Measurements from ENCODE around the gene MGAT4B. TPM values are rescaled to one million over a fixed set of nuclear protein-coding genes. Genes with fewer than 3 reads are reported as not detected.

The MGAT4B gene
- total RNA-seq, 2 donors from 2014 or later: 165 to 177 TPM

GRCh38 chr5:179824745-179825112, 18.1 kb upstream of the MGAT4B start:
- no peak for DNase-seq
- no peaks in the 10 kb centered on the region for H3K27me3 Mint-ChIP-seq (ENCODE audit: insufficient read depth)
- no peaks in the 10 kb centered on the region for H3K9me3 Mint-ChIP-seq
- Histone ChIP-seq H3K27me3 (ENCODE audit: control insufficient read depth, insufficient read depth, low read length, poor library complexity, severe bottlenecking) (no peaks in the 10 kb centered on the region), H3K9ac (ENCODE audit: extremely low read depth, low read length, poor library complexity, severe bottlenecking) (no peak overlapping the region), H3K27ac (ENCODE audit: low read depth, low read length) (no peak overlapping the region), H3K9me3 (ENCODE audit: control insufficient read depth, low read length) (no peaks in the 10 kb centered on the region), H3K4me3 (ENCODE audit: low read length) (no peak overlapping the region), H3K36me3 (ENCODE audit: control insufficient read depth, insufficient read depth, low read length) (peaks cover 52% of the 10 kb centered on the region), H3K4me1 (ENCODE audit: control insufficient read depth, insufficient read depth, low read length) (peaks cover 16% of the 10 kb centered on the region)
- H3K36me3 Mint-ChIP-seq (ENCODE audit: low read depth): peaks cover 69% of the 10 kb centered on the region
- peaks cover 22% of the 10 kb centered on the region for H3K4me1 Mint-ChIP-seq
- H3K27ac Mint-ChIP-seq: no peak overlapping the region
- WGBS, 2 experiments (ENCODE audit: insufficient coverage in 1 of 2, insufficient read length in 1 of 2): 97 to 100% methylated on average over 1 to 3 of the region's 3 CpGs
- H3K4me3 Mint-ChIP-seq: no peak overlapping the region
- TF ChIP-seq CTCF (conservative IDR thresholded peaks at IDR 0.05): no peak

- no peak overlapping the region for H3K27ac Mint-ChIP-seq
Measured at GRCh38 chr5:179823937-179824744, 17.5 kb upstream of the MGAT4B start.

GRCh38 chr5:179822444-179822990, 15.9 kb upstream of the MGAT4B start:
- no peaks in the 10 kb centered on the region for H3K27me3 Mint-ChIP-seq (ENCODE audit: insufficient read depth)
- H3K4me3 Mint-ChIP-seq: peak overlapping the region; percentile 90
- no peak for TF ChIP-seq CTCF (conservative IDR thresholded peaks at IDR 0.05)
- Histone ChIP-seq H3K36me3 (ENCODE audit: control insufficient read depth, insufficient read depth, low read length) (peaks cover 38% of the 10 kb centered on the region), H3K4me1 (ENCODE audit: control insufficient read depth, insufficient read depth, low read length) (peaks cover 22% of the 10 kb centered on the region), H3K9ac (ENCODE audit: extremely low read depth, low read length, poor library complexity, severe bottlenecking) (no peak overlapping the region), H3K9me3 (ENCODE audit: control insufficient read depth, low read length) (no peaks in the 10 kb centered on the region), H3K4me3 (ENCODE audit: low read length) (peak overlapping the region; percentile 88), H3K27me3 (ENCODE audit: control insufficient read depth, insufficient read depth, low read length, poor library complexity, severe bottlenecking) (no peaks in the 10 kb centered on the region), H3K27ac (ENCODE audit: low read depth, low read length) (no peak overlapping the region)
- H3K9me3 Mint-ChIP-seq: no peaks in the 10 kb centered on the region
- H3K4me1 Mint-ChIP-seq: peaks cover 29% of the 10 kb centered on the region
- H3K27ac Mint-ChIP-seq: peak overlapping the region; percentile 64
- DNase-seq: peak; percentile 51
- 80% methylated on average over 5 to 8 of the region's 8 CpGs for WGBS, 2 experiments (ENCODE audit: insufficient coverage in 1 of 2, insufficient read length in 1 of 2)
- peaks cover 48% of the 10 kb centered on the region for H3K36me3 Mint-ChIP-seq (ENCODE audit: low read depth)

More at GRCh38 chr5:179823937-179824744, 17.5 kb upstream of the MGAT4B start:
- TF ChIP-seq CTCF (conservative IDR thresholded peaks at IDR 0.05): no peak
- H3K27me3 Mint-ChIP-seq (ENCODE audit: insufficient read depth): no peaks in the 10 kb centered on the region
- peaks cover 63% of the 10 kb centered on the region for H3K36me3 Mint-ChIP-seq (ENCODE audit: low read depth)
- H3K4me3 Mint-ChIP-seq: no peak overlapping the region
- no peaks in the 10 kb centered on the region for H3K9me3 ChIP-seq (ENCODE audit: control insufficient read depth, low read length)
- H3K9ac ChIP-seq (ENCODE audit: extremely low read depth, low read length, poor library complexity, severe bottlenecking): no peak overlapping the region
- H3K4me1 ChIP-seq (ENCODE audit: control insufficient read depth, insufficient read depth, low read length): peaks cover 21% of the 10 kb centered on the region
- H3K36me3 ChIP-seq (ENCODE audit: control insufficient read depth, insufficient read depth, low read length): peaks cover 50% of the 10 kb centered on the region
- peaks cover 19% of the 10 kb centered on the region for H3K4me1 Mint-ChIP-seq
- no peak overlapping the region for H3K27ac ChIP-seq (ENCODE audit: low read depth, low read length)
- no peak overlapping the region for H3K4me3 ChIP-seq (ENCODE audit: low read length)
- H3K9me3 Mint-ChIP-seq: no peaks in the 10 kb centered on the region
- DNase-seq: no peak
- WGBS, 2 experiments (ENCODE audit: insufficient coverage in 1 of 2, insufficient read length in 1 of 2): 92 to 95% methylated on average over 19 to 22 of the region's 22 CpGs
- H3K27me3 ChIP-seq (ENCODE audit: control insufficient read depth, insufficient read depth, low read length, poor library complexity, severe bottlenecking): no peaks in the 10 kb centered on the region
